Glutamatergic neuron (in vitro differentiated cells): ENCODE measurements around the gene RGCC. TPM values are rescaled to one million over a fixed set of nuclear protein-coding genes. Genes with fewer than 3 reads are reported as not detected.

Experiments
- DNase-seq: peaks from one replicate; pipeline ENCODE4 v3.0.0; 2022
- H3K27ac Mint-ChIP-seq: one replicate; pipeline ENCODE4 v1.8.0; 2020; ENCODE audit warnings: mild to moderate bottlenecking, mixed read lengths, inconsistent platforms; ENCODE audit not compliant: unreplicated experiment
- H3K27me3 Mint-ChIP-seq: one replicate; pipeline ENCODE4 v1.8.0; 2020; ENCODE audit warnings: mild to moderate bottlenecking, moderate library complexity, mixed read lengths, inconsistent platforms; ENCODE audit not compliant: unreplicated experiment
- H3K36me3 Mint-ChIP-seq: one replicate; pipeline ENCODE4 v1.8.0; 2020; ENCODE audit warnings: mild to moderate bottlenecking, mixed read lengths, inconsistent platforms; ENCODE audit not compliant: unreplicated experiment
- H3K4me1 Mint-ChIP-seq: one replicate; pipeline ENCODE4 v1.8.0; 2020; ENCODE audit warnings: mild to moderate bottlenecking, low read depth, mixed read lengths, inconsistent platforms; ENCODE audit not compliant: unreplicated experiment
- H3K4me3 Mint-ChIP-seq: one replicate; pipeline ENCODE4 v1.8.0; 2020; ENCODE audit warnings: mild to moderate bottlenecking, mixed read lengths, inconsistent platforms; ENCODE audit not compliant: unreplicated experiment
- H3K9me3 Mint-ChIP-seq: one replicate; pipeline ENCODE4 v1.8.0; 2020; ENCODE audit warnings: mild to moderate bottlenecking, moderate library complexity, mixed read lengths, inconsistent platforms; ENCODE audit not compliant: unreplicated experiment
- total RNA-seq: library from RNA; stranded (reverse); fragmentation: NEBNext Ultra II Directional; extraction: Animal tissue kit (Norgen Biotek cat#: 25700); gene quantifications from one replicate; pipeline ENCODE4 v1.2.1, GENCODE V29; 2021; ENCODE audit not compliant: unreplicated experiment
- TF ChIP-seq, protein P1 (sequence below): fragments of 200-600 bp; sonication (generic); IDR thresholded peaks from one replicate; pipeline ENCODE4 v1.5.0; 2021; ENCODE audit not compliant: partially characterized antibody, unreplicated experiment

RGCC gene
- total RNA-seq, 1 donor from 2014 or later: not detected

DNA sequence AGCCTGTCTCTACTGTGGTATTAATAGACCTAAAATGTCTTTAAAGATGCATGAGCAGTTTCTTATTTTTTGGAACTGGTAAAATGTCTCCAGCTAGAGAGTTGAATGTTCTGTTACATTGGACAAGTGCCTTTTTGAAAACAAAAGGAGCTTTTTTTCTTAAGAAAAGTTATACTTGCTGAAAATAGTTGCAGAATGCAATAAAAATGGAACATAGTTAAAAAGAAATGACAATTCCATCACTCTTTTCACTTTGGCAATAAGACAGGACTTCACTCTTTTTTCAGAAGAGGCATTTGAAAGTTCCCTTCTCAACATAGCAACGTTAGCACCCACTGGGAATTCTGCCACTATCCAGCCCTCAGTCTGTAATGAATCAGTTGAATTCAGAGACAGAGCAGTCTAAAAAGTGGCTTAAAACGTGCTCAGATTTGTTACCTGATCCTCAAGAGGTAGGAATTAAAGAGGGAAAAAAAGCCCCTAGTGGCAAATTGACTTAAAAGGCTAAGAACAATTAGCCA, 10.1 kb downstream of the RGCC start:
- no peak for DNase-seq

DNA sequence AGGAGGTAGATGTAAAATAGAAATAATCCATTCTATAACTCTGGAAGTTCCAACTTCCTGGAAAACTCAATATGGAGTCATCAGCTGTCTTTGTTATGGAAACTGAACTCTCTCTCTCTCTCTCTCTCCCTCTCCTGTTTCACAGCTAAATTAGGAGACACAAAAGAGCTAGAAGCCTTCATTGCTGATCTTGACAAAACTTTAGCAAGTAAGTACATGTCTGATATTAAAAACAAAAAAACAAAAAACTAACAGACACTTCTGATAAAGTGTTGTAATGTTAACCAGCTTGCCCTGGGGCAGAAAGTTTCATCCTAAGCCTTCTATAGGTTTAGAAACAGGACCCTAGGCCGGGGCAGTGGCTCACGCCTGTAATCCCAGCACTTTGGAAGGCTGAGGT, 11.3 kb downstream of the RGCC start:
- no peaks in the 10 kb centered on the region for H3K36me3 Mint-ChIP-seq
- no peak for DNase-seq
- H3K4me1 Mint-ChIP-seq: no peaks in the 10 kb centered on the region
- H3K4me3 Mint-ChIP-seq: no peak overlapping the region
- H3K27ac Mint-ChIP-seq: no peak overlapping the region
- TF ChIP-seq, protein P1, sequence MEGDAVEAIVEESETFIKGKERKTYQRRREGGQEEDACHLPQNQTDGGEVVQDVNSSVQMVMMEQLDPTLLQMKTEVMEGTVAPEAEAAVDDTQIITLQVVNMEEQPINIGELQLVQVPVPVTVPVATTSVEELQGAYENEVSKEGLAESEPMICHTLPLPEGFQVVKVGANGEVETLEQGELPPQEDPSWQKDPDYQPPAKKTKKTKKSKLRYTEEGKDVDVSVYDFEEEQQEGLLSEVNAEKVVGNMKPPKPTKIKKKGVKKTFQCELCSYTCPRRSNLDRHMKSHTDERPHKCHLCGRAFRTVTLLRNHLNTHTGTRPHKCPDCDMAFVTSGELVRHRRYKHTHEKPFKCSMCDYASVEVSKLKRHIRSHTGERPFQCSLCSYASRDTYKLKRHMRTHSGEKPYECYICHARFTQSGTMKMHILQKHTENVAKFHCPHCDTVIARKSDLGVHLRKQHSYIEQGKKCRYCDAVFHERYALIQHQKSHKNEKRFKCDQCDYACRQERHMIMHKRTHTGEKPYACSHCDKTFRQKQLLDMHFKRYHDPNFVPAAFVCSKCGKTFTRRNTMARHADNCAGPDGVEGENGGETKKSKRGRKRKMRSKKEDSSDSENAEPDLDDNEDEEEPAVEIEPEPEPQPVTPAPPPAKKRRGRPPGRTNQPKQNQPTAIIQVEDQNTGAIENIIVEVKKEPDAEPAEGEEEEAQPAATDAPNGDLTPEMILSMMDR: no peak
- peaks cover 2% of the 10 kb centered on the region for H3K9me3 Mint-ChIP-seq
- H3K27me3 Mint-ChIP-seq: peaks cover 3% of the 10 kb centered on the region

More for the DNA sequence above, 10.1 kb downstream of the RGCC start:
- peaks cover 3% of the 10 kb centered on the region for H3K27me3 Mint-ChIP-seq
- no peaks in the 10 kb centered on the region for H3K4me1 Mint-ChIP-seq
- TF ChIP-seq, protein P1: no peak
- H3K9me3 Mint-ChIP-seq: no peaks in the 10 kb centered on the region
- no peaks in the 10 kb centered on the region for H3K36me3 Mint-ChIP-seq
- H3K4me3 Mint-ChIP-seq: no peak overlapping the region
- no peak overlapping the region for H3K27ac Mint-ChIP-seq

DNA sequence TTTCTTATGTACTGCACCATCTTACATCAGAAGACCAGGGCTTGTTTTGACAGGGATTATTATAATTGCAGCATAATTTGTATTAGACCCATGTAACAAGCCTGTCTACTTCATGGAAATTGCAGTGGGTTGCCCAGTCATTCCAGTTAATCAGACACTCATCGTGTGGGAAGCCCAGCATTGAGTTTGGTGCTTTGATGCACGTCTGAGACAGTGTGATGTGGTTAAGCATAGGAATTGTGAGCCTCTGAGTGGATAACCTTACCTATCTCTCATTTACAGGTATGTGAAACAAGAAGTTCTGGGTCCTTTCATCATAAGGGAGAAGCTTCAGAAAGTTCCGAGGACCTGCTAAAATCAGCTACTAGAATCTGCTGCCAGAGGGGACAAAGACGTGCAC, 12.8 kb downstream of the RGCC start:
- no peak overlapping the region for H3K4me3 Mint-ChIP-seq
- no peak overlapping the region for H3K27ac Mint-ChIP-seq
- H3K9me3 Mint-ChIP-seq: peaks cover 5% of the 10 kb centered on the region
- no peaks in the 10 kb centered on the region for H3K36me3 Mint-ChIP-seq
- DNase-seq: no peak
- H3K4me1 Mint-ChIP-seq: no peaks in the 10 kb centered on the region
- TF ChIP-seq, protein P1: no peak
- peaks cover 3% of the 10 kb centered on the region for H3K27me3 Mint-ChIP-seq

DNA sequence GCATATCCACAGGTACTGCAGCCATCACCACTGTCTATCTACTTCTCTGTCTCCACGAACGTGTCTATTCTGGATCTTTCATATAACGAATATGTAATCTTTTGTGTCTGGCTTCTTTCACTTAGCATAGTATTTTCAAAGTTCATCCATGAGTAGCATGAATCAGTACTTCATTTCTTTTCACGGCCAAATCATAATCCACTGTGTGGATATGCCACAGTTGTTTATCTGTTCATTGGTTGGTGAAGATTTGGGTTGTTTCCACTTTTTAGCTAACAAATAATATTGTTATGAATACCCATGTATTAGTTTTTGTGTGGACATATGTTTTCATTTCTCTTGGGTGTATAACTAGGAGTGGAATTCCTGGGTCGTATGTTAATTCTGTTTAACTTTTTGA, 14.4 kb downstream of the RGCC start:
- Mint-ChIP-seq H3K36me3 (no peaks in the 10 kb centered on the region), H3K4me3 (no peak overlapping the region), H3K9me3 (peaks cover 7% of the 10 kb centered on the region), H3K4me1 (no peaks in the 10 kb centered on the region), H3K27ac (no peak overlapping the region), H3K27me3 (no peaks in the 10 kb centered on the region)
- no peak for DNase-seq
- TF ChIP-seq, protein P1: no peak

DNA sequence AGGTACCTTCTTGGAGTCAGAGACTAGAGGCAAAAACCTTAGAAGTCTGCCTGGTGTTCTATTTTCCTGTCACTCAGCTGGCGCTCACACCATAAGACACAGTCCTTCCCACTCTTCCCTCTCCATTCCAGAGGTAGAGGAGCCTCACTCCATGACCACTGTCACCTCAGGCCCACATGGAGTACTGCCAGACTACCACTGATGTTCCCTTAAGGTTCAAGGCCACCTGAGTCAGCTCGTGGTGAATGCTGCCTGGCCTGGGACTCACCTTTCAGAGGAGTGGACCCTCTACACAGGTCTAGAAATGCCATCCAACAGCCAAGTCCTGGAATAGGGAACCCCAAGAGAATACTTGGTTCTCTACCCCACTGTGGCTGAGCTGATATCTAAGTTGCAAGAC, 29.9 kb downstream of the RGCC start:
- Mint-ChIP-seq H3K27ac (no peak overlapping the region), H3K27me3 (peaks cover 2% of the 10 kb centered on the region), H3K9me3 (no peaks in the 10 kb centered on the region), H3K4me1 (no peaks in the 10 kb centered on the region), H3K4me3 (no peak overlapping the region), H3K36me3 (no peaks in the 10 kb centered on the region)
- DNase-seq: no peak
- TF ChIP-seq, protein P1: no peak
